Activated CD4-positive, alpha-beta T cell treated with anti-CD3 and anti-CD28 coated beads, Interleukin-2, amount 50 U/mL, for 48 hours (primary cell): ENCODE results near the gene ISOC2.

ENCODE experiments used
- DNase-seq, 2 experiments: peaks; one replicate each; pipeline ENCODE4 v3.0.0-alpha.2; 2020

Gene ISOC2

DNA sequence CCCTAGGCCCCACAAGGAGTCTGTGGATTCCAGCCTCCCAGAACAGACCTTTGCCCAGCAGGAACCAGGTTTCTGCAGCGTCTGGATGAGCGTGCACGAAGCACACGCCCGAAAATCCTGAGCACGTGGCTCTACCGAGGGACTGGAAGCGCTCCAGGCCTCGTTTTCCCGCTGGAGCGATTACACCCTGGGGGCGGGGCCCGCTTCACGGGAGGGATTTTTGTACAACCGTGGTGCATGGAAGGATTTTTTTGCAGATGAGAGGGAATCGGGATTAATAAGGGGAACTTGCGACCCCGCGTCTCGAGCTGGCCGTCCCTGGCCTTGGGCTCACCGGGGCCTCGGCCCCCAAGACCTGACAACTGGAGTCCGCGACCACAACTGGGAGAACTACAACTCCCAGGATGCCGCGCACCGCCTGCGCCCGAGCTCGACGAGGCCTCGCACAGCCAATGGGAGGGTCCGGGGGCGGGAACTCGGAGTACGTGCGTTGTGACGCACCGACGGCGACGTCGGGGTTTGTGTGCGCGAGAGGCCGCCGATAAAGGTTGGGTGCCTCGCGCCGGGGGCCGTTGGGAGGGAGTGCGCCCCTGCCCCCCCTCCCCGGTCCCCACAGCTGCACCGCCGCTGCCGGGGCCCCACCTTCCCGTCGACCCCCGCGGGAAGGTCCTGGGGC, 14.8 kb upstream of the ISOC2 start, which contains the start of gene ZNF628:
ZNF628 (plus strand) TSS at position 518 of the 676 bp plus-strand sequence. CDS start 3,294 bp downstream, outside the sequence.
- DNase-seq, result peak; percentile 99

DNA sequence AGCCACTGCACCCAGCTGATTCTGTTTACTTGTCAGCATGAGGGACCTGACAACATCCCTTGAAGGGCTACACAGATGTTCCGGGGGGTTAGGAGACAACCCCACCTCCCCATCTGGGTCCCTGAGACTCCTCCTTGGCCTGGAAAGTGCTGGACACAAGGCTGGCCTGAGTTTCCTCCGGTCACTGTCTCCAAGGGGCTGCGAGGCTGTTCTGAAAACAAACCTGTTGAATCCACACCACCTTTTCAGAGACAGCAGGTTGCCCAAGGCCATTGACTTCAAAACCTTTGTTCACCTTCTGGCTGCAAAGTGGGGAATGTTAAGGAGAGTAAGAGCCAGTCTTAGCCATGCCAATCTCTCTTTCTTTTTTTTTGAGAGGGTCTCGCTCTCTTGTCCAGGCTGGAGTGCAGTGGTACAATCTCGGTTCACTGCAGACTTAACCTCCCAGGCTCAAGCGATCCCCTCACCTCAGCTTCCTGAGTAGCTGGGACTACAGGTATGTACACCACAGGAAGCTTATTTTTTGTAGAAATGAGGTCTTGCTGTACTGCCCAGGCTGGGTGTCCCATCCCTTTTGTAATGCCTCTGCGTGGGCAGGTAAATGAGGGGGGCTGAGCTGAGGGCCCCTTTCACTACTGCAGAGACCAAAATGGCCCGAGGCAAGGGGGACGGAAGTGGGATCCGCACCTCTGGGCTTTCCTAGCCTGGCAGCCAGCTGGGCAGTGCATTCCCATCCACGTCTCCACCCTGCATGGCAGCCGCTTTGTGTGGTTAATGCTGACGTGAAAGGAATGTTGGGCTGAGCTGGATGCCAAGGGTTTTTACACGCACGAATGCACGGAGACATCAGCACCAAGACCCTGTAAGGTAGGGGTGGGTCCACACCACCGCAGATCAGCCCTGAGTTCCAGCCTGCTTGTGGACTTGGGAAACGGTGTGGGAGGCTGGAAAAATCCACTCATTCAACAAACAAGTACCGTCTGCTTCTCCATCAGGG, 13.1 kb upstream of the ISOC2 start:
- no peak for DNase-seq

DNA sequence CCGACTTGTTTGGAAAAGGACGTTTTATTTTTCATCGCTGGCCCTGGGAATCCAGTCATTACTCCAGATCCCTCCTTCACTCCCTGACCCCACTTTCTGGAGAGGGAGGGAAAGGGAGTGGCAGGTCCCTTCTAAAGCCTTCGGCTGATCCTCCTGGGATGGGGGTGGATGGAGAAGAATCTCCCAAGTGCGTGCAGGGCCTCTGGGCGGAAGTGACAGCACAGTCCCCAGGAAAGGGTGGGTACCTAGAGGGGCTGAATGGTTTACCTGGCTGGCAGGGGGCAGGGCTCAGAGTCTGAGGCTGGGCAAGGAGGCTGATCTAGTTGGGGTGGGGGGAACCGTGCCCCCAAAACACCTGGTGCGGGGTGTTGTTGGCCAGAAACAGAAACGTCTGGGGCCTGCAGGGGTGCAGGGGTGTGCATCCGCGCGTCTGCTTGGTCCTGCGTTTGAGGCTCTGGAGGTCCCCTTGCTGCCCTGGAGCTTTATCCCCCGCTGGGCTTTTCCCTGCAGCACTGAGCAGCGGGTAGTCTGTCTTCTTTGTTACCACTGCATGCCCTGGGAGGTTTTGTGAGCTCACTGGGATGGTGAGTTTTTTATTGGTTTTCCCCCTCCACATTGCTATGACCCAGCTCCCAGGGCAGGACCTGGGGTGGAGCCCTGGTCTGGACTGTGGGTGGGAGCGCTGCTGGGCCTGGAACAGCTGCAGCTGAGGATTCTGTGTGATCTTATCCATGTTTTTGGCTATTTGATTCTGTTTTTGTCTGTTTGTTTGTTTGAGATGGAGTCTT, 12.0 kb upstream of the ISOC2 start:
- DNase-seq, result no peak

DNA sequence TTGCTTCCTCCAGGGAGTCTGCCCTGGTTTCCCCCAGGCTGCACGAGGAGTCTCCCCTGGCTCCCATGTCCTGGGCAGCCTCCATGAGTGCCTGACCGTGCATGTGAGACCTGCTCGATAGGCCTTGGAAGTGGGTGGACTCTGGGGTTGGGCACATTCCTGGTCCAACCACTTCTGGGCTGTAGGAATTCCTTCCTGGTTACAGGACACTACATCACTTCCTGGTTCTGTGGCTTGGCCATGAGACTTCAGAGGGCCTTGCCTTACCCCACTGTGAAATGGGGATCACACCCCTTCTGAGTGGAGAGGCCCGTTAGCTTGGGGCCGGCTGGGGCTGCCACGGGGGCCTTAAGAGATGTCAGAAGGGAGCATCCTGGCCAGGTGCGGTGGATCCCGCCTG, 11.0 kb upstream of the ISOC2 start:
- DNase-seq, result no peak

DNA sequence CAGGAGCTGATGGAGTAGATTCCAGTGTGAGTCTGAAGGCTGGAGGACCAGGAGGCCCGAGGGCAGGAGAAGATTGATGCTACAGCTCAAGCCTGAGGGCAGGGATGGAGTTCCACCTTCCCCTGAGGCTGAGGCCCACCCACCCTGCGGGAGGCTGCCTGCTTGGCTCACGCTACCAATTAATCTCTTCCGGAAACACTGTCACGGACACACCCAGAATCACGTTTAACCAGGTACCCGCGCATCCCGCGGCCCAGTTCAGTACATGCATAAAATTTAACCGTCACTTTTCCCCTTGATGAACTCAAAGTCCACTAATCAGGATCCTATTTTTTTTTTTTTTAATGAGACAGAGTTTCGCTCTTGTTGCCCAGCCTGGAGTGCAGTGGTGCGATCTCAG, 9.8 kb upstream of the ISOC2 start:
- DNase-seq, result no peak

DNA sequence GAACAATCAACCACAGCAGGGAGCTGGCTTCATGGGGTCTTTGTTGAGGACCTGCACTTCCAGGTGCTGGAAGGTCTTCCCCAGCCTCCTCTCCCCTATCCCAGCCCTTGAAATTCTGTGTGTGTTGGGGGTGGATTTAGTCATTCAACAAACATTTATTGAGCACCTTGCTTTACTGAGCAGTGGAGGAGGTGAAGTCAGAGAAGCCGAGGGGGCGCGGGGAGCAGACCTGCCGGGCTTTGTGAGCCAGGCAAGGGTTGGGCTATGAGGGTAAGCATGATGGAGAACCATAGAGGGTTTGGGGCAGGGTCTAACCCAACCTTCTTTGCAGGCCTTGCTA, 6.6 kb upstream of the ISOC2 start:
- DNase-seq, result no peak

DNA sequence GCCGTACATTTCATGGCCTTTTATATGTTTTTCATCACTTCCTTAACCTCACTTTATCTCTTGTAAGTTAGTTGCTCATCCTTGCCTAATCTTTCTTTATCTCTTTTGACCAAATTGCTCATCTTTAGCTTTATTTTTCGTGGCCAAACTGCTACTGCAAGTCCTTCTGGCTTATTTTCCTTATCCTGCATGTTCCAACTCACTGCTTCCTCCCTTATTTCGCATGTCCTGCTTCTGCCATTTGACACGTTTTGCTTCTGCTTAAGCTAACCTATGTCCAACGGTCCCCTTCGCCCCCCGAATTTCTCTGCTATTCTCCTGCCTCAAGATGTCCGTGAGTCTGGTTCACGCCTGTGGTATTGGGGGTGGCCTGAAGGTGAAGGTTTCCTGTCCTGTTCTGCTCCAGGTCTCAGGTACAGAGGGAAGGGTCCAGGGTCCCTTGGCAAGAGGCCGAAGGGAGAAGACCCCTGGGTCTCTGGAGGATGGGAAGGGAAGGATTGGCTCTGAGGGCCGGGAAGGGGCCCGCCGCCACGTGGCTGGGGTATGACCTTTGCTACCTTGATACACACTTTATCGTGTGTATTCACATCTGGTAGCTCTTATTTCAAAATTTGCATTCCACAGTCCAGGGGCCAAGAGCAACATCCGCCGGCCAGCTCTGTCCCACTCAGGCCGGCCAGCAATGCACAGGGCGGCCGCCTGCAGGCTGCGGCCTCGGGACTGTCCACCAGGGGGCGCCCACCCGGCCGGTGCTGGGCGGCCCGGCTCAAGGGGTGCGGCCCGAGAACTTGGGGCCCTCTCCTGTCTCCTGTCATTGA, 6.0 kb upstream of the ISOC2 start:
- peak; percentile 73 to 77 for DNase-seq

DNA sequence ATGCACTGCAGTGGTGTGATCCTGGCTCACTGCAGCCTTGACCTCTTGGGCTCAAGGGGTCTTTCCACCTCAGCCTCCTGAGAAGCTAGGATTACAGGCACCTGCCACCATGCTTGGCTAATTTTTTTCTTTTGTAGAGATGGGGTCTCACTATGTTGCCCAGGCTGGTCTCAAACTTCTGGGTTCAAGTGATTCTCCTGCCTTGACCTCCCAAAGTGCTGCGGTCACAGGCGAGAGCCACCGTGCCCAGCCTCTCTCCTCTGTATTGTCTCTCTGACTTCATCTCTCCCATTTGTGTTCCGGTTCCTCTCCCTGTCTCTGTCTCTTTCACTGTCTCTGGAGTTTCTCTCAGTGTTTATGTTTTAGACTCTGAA, 4.8 kb upstream of the ISOC2 start:
- DNase-seq, result no peak

DNA sequence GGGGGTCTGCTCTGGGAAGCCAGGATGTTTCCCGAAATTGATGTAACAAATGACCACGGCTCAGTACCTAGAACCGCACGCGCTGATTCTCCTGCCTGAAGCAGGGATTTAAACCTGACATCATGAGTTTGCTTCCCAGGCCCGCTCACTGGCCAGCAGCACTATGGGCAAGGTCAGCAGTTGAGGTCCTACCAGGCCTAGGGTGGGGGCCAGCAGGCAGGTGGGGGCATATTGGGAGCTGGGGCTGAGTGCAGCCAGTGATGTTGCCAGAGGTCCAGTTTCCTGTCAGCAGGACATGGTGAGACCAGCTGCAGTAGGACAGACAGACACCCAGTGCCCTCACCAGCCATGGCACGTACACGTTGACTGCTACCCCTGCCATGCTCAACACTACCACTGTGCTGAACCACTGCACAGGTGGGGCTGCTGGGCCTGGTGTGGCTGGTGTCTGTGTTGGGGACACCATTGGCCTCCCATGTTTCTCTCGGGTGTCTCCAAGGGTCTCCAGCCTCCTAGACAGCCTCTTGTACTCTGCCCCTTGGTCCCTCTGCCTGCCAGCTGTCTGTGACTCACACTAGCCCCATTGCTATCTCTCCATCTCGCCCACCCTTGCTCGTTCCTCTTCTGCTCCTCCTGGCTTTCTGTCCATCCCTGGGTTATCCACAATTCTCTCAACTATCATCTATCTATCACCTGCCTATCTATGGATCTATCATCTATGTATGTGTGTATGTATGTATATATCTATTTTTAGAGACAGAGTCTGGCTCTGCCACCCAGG, 4.2 kb upstream of the ISOC2 start:
- no peak for DNase-seq

DNA sequence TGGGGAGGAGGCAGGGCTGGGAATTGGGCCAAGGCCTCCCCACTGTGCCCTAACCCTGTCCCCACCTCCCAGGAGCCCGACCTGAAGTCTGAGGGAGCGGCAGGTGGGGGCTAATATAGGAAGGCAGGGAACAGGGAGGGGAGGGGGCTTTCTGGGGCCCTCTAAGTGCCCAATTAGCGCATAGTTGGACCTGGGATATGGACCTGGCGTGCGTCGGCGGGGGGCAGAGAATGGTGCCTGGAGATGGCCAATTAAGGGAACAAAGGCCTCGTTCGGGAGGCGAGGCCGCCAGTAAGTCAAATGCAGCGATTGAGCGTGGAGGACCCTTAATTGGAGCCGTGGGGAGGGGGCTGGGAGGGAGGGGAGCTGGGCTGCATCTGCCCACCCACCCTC, 3.2 kb upstream of the ISOC2 start, which contains the start of gene C19orf85:
C19orf85 (minus strand) TSS at position 90 of the 393 bp plus-strand sequence. CDS start 197 bp downstream, outside the sequence.
- DNase-seq, result no peak

DNA sequence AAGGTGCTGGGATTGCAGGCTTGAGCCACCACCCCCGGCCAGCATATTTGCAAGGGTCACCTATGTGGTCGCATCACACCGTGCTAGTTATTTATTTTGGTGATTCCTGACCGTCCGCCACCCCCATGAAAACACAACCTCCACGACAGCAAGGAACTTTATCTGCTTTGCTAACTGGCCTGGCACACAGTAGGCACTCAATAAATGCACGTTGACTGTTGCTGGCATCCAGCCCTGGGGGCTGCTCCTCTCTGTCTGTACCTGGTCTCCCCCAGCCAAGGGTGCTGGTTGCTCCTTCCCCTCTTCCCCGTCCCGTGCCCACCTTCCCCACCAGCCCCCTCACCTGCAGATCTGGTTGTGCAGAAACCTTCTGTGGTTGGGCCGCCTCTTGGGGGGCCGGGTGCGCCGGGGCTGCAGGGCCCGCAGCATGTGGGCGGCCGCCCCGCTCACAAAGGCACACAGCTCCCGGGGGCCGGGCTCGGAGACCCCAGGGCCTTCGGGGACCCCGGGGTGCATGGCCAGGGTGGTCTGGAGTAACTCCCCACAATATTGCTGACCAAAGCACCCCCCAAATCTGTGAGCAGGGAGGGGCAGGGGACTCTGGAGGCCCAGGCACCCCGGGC, 2.7 kb upstream of the ISOC2 start:
- no peak for DNase-seq

DNA sequence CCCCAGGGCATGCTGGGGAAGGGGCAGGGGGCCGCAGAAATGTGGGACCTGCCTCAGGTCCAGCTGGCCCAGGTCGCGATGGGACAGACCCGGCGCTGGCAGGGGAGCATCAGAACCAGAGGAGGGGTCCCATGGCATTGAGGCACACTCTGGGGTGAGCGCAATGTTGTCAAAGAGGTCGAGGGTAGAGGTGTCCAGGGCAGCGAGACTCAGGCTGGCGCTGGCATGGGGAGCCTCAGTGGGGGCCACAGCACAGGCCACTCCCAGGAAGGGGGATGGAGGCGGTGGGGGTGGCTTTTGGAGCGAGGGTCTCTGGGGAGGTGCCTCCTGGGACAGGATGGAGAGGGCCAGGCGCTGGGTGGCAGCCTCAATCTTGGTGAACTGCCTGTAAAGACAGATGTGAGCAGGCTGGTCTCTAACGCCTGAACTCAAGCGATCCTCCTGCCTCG, 2.2 kb upstream of the ISOC2 start:
- no peak for DNase-seq

DNA sequence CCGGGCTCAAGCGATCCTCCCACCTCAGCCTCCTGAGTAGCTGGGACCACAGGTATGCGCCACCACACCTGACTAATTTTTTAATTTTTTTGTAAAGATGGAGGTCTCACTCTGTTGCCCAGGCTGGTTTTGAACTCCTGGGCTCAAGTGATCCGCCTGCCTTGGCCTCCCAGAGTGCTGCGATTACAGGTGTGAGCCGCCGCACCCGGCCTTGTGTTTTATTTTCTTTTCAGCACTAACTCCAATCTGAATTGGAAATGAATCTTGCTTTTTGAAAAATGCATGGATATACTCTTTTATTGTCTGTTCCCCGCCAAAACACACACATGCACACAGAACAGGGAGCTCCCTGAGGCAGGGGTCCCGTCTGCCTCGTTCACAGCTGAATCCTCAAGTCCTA, 1.3 kb upstream of the ISOC2 start:
- no peak for DNase-seq

DNA sequence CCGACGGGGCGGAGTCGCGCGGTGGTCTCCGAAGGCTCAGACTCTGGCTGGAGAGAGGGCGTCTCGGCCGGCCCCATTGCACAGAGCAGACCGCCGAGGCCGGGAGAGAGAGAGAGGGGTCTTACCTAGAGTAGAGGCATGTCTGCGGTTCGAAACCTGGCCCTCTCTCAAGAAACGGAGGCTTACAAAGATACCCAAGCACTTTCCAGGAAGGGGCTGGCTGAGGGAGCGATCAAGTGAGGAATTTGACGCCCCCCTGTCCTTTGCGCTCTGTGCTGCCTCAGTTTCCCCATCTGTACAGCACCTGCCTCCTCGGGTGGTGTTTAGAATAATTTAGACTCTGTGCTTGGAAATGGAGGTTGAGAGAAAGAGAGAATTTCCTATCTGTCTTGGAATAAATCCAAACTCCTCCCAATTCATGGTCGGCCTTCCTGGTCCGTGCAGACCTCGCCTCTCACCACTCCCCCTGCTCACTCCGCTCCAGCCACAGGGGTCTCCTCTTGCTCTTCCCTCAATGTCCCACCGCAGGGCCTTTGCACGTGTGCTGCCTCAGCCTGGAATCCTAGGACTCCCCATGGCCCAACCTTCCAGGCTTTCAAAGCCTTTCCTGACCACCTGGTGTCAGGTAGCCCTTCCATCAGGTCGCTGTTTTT, 658 bp upstream of the ISOC2 start:
- DNase-seq, result no peak

DNA sequence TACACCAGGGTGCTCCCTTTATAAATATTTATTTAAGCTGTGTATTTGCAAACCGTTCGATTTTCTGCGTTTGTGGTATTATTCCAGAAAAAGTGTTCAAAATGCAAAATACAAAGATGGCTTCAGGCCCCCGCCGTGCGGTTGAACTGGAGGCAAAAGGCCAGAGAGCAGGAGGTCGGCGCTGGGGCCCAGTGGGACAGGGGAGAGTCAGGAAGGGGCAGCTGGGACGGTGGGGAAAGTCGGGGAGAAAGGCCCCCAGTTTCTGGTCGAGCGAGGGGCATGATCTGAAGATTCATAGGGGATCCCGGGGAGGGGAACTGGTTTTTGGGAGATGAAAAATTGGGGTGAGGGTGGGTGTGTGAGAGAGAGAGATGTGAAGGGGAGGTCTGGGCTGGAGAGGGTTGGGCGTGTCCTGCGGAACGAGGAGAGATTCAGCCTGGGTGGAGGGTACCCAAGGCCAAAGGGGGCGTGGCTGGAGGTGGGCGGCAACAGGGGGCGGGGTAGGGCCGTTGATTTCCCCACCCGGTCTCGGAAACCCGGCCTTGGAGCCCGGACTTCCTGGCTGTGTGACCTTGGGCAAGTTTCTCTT, 678 bp downstream of the ISOC2 start:
- DNase-seq, result peak; percentile 63 to 67

DNA sequence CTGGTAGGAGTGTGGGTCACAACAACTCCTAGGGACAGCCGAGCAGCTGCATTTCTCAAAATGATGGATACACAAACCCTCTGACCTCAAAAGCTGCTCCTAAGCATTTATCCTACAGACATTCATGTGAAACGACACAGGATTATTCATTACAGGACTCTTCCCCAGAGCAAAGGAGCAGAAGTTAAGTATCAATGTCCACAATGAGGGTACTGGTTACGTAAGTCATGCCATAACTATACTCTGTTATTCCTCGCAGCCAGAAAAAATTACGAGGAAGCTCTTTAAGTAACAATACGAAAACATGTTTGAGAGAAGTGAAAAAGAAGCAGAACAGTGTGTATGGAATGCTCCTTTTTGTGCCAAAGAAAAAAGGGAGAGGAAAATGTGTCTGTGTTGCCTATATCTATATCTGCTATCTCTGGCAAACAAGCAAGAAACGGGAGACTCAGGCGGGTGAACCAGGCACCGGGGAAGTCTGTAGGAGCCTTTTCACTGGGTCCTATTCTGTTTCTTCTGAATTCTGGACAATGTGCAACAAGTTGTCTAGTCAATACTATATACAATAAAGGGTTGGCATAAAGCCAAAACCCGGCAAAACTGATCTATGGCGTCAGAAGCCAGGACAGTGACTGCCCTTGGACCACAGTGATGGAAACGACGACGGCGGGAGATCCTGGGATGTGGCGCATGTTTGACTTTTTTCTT, 1.3 kb downstream of the ISOC2 start:
- DNase-seq, result no peak

DNA sequence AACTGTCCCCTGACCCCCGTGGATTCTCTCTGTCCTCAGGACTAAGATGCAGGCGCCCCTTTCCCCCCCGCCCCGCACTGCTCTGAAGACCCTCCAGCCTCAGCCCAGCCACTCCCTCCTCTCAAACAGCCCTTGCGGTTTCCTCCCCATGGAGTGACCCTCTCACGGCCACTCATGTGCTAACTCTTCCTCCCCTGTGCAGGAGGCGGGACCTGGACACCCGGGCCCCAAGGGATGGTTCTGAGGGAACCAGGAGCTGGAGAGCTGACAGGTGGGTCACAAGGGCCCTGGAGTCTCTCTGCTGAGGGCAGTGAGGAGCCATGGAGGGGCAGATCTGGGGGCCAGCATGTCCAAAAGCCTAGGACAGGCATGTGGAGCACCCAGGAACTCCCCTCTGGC, 1.9 kb downstream of the ISOC2 start:
- DNase-seq, result no peak

DNA sequence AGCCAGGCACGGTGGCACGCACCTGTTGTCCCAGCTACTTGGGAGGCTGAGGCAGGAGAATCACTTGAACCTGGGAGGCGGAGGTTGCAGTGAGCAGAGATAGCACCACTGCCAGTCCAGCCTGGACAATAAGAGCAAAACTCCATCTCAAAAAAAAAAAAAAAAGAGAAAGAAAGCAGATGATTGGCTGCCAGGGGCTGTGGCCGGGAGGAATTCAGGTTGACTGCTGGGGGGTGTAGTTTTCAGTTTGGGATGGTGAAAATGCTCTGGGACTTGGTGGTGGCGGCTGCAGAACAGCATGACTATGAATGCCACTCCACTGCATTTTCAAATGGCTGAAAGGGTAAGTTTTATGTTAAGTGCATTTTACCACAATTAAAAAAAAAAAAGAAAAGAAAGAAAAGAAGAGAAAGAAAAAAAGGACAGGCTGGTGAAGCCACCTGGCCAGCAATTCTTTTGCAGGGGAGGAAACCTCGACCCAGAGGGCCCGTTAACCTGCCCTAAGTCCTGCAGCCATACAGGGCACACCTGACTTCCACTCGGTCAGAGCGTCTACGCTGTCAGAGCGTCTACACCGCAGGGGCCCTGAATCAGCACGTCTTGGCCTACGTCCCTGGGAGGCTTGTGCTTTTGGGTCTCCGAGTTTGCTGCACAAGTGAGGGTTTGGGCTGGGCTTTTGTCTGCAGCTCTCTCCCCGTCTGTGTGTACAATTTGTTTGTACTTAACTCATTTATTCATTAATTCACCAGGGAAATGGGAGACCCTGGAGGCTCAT, 3.6 kb downstream of the ISOC2 start:
- DNase-seq, result no peak

DNA sequence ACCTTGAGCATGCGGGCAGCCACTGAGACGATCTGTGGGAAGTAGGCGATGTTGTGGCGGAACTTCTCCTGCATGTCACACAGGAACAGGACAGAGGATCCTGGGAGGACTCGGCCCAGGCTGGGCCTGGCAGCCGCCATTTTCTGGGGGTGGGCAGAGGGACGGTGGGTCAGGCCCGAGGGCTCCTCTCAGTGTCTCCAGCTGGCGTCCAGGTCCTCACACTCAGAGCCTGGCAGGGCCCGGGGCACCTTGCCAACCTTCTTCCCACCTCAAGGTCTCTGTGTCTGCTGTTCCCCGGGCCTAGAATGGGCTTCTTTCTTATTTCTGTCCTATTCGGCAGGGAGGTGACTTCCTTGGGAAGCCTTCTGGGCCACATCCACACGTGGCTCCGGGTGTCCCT, 5.1 kb downstream of the ISOC2 start:
- DNase-seq, result no peak
